SW480 (cell line): ENCODE data around the gene SELENOV.
"Not testable (repeated sequence)": the region's sequence is repeated elsewhere in the genome, so short reads cannot be mapped to it uniquely, and the experiment has no call there.

Source experiments
- DNase-seq: peaks from one replicate; pipeline ENCODE4 v3.0.0-alpha.2; 2016; ENCODE audit warnings: low spot score

The SELENOV gene, protein sequence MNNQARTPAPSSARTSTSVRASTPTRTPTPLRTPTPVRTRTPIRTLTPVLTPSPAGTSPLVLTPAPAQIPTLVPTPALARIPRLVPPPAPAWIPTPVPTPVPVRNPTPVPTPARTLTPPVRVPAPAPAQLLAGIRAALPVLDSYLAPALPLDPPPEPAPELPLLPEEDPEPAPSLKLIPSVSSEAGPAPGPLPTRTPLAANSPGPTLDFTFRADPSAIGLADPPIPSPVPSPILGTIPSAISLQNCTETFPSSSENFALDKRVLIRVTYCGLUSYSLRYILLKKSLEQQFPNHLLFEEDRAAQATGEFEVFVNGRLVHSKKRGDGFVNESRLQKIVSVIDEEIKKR

DNA sequence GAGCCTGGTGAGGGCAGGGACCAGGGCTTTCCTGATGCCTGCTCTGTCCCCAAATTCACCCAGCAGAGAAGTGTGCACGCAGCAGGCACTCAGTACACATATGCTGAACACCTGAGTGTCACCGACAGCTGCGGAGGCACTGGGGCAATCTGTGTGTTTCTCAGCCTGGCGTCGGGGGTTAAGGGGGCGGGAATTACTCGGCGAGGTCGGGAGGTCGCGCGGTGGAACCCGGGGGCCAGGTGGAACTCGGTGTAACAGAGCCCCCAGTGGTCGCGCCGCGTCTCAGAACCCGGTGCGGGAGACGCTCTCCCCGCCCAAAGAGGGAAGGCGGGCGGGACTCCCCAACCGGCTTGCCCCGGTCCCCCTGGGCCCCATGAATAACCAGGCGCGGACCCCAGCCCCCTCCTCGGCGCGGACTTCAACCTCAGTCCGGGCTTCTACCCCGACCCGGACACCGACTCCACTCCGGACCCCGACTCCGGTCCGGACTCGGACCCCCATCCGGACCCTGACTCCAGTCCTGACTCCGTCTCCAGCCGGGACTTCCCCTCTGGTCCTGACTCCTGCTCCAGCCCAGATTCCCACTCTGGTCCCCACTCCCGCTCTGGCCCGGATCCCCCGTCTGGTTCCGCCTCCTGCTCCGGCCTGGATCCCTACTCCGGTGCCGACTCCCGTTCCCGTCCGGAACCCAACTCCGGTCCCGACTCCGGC is at the start of gene SELENOV:
Gene SELENOV, plus strand, starts transcription at position 300 of the 711 bp plus-strand sequence. Its CDS starts 74 bp downstream, at position 374.
- DNase-seq = no peak

DNA sequence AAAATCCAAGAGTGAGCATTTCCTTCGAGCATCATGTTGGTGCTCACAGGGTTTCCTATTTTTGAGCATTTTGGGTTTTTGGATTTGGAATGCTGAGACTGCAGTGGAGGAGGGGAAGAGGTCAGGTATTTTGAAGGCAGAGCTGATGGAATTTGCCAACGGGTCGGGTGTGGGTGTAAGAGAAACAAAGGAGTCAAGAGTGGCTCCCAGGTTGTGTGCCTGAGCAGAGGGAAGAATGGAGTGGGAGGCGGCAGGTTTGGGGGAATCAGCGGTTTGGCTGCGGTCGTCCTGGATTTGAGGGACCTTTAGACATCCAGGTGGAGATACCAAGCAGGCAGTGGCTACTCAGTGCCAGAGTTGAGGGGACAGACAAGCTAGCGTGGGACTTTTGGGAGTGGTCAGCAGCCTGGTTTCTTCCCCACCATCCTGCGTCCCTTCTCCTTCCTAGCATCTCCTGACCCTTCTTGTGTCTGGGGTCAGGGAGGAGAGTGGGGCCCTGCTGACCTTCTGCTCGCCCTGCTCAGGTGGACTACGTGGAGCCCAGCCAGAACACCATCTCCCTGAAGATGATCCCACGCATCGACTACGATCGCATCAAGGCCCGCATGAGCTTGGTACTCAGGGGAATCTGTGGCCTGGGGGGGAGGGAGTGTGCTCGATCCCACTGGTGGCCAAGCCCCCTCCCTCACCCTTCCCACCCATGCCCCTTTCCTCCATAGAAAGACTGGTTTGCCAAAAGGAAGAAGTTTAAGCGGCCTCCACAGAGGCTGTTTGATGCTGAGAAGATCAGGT is 48.8 kb upstream of the SELENOV start:
- no peak for DNase-seq

DNA sequence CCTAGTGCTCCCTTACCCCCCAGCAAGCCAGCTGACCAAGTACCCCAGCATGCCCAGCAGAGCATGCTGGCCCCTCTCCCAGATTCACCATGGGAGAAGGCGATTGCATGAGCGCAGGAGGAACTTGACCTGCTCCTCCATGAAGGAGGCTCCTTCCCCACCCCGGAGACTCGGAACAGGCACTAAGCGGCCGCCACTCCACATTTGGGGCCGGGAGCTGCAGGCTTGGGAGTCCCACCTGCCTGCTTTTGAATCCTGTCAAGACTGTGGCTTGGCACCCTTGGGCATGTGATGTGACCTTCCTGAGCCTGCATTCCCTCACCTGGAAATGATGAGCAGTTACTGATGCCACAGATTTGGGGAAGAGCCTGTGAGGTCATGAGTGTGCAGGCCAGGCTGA is 47.0 kb upstream of the SELENOV start:
- no peak for DNase-seq

DNA sequence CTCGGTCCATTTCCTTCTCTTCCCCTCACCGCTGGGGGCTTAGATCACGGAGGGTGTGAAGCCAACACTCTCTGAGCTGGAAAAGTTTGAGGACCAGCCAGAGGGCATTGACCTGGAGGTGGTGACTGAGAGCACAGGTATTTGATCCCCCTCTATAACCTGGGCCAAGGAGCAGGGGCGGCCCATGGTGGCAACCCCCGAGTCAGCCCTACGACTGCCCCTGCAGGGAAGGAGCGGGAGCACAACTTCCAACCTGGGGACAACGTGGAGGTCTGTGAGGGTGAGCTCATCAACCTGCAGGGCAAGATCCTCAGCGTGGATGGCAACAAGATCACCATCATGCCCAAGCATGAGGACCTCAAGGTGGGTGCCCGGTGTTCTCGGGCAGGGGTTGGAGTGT is 45.9 kb upstream of the SELENOV start:
- no peak for DNase-seq

DNA sequence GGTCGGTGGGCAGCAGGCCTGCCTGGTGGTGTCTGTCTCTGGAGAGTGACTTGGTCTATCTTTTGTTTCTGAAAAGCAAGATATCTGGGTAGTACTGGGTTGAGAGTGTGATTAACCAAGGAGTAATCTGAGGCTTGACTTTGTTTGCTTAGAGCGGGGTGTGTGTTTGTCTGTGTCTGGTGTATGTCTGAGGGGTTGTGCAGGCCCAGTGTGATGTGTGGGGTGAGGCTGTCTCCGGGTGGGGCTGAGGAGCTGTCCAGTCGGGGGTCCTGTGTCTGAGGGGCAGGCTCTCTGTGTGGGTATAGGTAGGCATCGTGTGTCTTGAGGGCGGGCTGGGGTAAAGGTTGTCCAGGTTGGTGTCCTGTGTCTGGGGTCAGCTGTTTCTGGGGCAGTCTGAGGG is 45.4 kb upstream of the SELENOV start:
- no peak for DNase-seq

DNA sequence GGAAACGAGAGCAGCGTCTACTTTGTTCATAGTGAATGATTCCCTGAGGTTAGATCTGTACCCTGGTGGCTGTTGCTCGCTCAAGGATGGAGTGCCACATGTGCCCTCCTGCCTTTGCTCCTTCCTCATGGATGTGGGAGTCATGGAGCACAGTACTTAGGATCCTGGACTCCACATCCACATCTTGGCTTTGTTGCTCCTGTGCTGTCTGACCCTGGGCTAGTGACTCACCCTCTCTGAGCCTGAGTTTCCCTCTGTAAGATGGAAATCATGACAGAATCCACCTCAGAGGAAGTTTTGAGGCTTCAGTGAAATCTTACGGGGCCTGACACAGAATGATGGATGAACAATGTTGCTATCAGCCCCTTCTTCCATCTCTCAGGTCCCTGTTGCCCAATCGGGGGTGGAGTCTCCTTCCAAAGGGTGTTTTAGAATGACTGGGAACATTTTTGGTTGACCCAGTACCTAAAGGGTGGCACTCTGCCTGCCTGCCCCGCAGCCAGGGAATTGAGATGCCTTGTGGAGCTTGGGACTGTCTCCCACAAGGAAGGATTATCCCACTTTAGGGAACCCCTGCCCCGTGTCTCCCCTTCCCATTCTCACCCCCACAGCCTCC is 44.1 kb upstream of the SELENOV start:
- DNase-seq = no peak

DNA sequence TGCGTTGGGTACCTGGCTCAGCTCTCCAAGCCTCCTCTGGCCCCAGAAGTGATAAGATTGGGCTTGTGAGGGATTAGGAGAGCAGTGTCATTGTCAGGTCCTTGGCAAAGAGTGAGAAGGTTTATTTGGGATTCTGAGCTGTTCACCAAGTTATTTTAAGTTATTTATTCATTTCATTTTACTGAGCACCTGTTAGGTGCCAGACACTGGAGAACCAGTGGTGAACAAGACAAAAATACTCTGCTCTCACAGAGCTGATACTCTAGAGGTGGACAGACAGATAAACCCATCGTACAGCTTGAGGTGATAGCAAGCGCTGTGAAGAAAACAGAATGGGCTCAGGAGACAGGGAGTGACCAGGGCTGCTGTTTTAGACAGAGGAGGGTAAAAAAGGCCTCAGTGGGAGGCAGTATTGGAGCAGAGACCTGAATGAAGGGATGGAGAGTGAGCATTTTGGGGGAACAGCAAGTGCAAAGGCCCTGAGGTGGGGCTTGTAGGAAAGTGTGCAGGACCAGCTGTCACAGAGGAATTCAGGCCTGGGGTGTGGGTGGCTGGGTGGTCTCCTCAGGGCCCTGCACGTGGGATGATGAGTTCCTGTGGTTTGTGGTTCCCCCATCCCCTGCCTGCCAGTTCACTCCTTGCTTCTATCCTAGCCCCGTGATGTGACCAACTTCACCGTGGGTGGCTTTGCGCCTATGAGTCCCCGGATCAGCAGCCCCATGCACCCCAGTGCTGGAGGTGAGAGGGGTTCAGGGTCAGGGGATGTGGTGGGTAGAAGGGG is 43.0 kb upstream of the SELENOV start:
- DNase-seq = no peak

DNA sequence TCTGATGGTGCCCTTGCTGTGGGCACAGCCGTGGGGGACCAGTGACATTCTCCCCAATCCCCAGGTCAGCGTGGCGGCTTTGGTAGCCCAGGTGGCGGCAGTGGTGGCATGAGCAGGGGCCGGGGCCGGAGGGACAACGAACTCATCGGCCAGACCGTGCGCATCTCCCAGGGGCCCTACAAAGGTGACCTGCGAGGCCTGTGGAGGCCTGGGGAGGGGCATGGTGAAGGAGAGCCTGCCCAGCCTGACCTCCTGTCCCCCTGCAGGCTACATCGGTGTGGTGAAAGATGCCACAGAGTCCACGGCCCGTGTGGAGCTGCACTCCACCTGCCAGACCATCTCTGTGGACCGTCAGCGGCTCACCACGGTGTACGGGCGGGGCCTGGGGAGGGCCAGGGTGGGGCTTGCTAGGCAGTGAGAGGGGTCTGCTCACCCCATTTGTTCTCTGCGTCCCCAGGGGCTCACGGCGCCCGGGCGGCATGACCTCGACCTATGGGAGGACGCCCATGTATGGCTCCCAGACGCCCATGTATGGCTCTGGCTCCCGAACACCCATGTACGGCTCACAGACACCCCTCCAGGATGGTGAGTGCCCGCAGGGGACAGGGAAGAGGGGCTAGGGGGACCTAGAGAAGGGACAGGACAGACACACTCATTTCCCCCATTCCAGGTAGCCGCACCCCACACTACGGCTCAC is 42.0 kb upstream of the SELENOV start:
- no peak for DNase-seq

DNA sequence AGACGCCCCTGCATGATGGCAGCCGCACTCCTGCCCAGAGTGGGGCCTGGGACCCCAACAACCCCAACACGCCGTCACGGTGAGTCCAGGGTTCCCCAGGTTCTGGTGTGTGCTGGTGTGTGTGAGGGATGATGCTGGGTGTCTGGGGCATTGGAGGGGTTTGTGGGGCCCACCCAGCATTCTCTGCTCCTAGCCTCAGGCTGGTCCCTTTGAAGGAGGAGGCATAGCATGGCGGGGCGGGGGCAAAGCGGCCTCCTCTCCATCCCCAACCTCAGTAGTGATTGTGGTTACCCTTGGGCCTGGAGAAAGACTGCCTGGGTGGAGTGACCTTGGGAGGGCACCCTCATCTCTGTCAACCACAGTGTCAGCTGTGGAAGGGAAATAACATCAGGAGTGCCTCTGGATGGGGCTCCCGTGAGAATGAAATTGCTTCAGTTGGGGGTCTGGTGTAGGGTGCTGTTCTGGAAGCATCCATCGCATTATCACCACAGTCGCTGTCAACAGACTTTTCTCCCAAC is 41.4 kb upstream of the SELENOV start:
- no peak for DNase-seq

DNA sequence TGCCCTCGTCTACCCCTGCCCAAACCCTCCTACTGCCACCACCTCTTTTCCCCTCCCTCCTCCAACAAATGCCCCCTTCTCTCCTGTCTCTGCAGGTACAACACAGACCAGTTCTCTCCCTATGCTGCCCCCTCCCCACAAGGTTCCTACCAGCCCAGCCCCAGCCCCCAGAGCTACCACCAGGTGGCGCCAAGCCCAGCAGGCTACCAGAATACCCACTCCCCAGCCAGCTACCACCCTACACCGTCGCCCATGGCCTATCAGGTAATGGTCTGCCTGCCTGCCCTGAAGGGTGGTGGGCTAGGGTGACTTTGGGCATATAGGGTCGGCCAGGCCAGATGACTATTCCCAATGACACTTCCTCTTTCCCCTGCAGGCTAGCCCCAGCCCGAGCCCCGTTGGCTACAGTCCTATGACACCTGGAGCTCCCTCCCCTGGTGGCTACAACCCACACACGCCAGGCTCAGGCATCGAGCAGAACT is 40.8 kb upstream of the SELENOV start:
- DNase-seq = peak; percentile 27

DNA sequence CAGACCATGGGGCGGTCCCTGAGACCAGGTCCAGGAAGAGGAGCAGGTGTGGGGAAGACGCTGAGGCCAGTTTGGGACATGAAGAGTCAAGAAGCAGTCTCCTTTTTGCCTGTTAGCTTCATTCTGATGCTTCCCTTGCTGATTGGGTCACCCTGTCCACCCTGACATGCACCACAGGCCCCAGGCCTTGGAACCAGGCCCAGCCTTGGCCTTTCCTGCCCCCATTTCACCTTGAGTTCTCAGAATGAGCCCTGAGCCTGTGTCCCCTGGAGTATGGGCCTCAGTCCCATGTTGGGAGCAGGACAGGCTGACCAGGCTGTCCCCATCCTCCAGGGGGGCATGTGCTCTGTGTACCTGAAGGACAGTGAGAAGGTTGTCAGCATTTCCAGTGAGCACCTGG is 39.2 kb upstream of the SELENOV start:
- DNase-seq = no peak

DNA sequence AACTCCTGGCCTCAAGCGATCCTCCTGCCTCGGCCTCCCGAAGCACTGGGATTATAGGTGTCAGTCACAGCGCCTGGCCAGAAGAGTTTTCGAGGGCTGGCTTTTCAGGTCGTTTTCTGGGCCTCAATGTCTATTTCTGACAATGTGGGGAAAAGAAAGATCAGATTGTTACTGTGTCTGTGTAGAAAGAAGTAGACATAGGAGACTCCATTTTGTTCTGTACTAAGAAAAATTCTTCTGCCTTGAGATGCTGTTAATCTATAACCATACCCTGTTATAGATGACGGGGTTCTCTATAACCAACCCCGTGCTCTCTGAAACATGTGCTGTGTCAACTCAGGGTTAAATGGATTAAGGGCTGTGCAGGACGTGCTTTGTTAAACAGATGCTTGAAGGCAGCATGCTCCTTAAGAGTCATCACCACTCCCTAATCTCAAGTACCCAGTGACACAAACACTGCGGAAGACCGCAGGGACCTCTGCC is 35.6 kb upstream of the SELENOV start:
- not testable (repeated sequence) for DNase-seq

DNA sequence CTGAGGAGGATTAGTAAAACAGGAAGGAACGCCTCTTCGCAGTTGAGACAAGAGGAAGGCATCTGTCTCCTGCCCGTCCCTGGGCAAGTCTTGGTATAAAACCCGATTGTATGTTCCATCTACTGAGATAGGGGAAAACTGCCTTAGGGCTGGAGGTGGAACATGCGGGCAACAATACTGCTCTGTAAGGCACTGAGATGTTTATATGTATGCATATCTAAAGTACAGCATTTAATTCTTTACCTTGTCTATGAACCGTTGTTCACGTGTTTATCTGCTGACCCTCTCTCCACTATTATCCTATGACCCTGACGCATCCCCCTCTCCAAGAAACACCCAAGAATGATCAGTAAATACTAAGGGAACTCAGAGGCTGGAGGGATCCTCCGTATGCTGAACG is 35.0 kb upstream of the SELENOV start:
- DNase-seq = no peak

DNA sequence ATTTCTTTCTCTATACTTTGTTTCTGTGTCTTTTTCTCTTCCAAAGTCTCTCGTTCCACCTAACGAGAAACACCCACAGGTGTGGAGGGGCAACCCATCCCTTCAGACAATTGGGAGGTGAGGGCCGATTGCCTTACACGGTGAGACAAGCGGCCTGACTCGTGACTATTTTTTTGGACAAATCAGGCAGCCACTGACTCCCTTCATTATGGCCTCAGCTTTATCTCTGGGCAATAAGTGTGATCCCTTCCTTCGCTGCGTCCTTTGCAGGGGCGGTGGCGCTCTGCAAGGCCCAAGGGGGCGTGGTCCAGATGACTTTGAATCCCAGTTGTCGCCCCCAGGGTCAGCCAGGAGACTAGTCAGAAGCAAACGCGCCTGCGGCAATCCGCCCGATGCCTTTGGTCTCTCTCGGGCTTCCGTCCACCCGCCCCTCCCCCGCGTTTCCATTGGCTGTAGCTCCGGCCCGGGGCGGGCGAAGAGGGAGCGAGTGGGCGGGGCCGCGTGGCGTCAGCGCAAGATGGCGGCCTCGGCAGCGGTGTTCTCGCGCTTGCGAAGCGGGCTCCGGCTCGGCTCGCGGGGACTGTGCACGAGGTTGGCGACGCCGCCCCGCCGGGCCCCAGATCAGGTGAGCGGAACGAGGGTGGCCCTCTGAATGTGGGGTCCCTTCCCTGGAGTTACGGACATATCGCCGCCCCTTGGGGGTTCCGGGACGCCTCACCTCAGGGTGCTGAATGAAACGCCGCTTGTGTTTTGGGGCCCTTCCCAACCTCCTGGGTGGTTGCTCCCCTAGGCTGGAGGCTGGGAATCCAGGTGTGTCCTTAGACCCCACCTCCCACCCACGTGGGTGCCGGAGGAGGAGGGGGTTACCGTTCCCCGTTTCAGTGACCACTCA is 34.4 kb upstream of the SELENOV start, which contains the start of gene TIMM50:
Gene TIMM50, plus strand, starts transcription at position 502 of the 892 bp plus-strand sequence. Its CDS starts 16 bp downstream, at position 518.
- DNase-seq = peak; percentile 98

DNA sequence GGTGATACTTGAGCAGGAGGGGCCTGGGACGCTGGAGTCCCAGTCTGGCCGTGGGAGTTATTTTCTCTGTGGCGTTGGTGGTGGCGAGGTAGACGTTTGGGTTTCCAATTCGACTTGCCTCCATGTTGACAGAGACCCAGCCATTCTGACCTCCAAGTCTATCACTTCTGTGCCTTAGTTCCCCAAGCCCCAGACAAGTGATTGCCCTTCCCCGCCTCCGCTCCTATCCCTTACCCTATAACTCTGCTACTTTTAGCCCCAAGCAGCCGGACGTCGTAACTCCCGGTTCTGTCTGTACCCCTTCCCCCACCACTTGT is 33.8 kb upstream of the SELENOV start:
- no peak for DNase-seq

DNA sequence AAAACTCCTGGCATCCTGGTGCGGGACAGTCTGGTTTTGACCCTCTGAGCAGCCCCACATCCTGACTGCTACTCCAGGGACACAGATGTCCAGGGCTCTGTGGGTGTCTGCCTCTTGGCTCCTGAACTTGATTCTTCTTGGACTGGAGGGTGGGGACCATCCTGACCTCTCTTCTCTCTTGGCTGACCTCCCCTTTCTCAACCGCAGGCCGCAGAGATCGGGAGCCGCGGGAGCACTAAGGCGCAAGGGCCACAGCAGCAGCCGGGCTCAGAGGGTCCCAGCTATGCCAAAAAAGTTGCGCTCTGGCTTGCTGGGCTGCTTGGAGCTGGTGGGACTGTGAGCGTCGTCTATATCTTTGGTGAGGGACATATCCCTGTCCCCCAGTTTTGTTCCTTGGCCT is 33.3 kb upstream of the SELENOV start:
- DNase-seq = no peak

DNA sequence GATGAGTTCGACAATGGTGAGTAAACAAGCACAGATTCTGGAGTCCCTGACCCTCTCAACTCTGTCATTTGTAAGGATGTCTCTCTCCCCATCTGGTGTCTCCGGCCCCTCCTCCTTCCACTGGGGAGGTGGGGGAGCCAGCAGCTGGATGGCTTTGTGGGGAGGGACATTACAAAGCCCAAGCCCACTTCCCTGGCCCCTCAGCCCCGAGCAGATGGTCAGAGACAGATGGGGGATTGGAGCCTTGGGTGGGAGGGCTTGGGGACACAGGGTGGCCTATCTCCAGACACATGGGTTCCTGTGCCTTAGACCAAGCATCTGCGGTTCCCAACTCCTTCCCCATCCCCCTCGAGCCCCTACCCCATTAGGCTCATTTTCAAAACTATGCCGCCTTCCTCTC is 31.8 kb upstream of the SELENOV start:
- DNase-seq = no peak

DNA sequence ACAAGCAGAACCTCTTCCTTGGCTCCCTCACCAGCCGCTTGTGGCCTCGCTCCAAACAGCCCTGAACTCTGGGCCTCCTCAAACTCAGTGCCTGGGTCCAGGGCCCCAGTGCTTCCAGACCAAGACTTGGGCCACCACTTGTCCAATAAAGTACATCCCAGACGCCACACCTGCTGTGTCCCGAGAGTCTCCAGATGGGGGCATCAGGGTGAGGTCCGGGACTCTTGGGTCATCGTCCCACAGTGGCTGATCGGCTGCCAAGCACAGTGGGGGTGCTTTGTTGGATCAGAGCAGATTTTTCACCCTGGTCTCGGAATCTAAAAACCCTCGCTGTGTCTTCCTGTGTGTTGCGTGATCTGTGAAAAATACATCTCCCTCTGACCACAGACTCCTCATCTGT is 25.2 kb upstream of the SELENOV start:
- DNase-seq = no peak

DNA sequence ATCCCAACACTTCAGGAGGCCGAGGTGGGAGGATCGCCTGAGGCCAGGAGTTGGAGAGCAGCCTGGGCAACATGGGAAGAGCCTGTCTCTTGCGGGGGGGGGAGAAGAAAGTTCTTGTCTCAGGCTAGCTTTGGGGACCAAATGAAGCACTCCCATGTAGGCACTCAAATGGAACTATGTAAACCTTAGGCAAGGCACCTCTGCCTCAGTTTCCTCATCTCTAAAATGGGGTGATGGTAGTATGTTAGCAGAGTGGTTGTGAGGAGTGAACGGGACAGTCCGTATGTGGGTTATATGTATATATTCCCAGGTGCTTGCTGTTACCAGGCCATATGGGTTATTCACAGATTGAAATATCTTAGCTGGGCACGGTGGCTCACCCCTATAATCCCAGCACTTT is 22.7 kb upstream of the SELENOV start:
- no peak for DNase-seq
